TTC549 (cell line): ENCODE measurements around the gene LHX6.

Experiments
- FAIRE-seq: peaks from 2 replicates; lab custom pipeline; 2012; peaks lifted over from hg19 to GRCh38; lab: Jason Lieb, UNC

The LHX6 gene

GRCh38 chr9:122215663-122216062 is 13.1 kb downstream of the LHX6 start:
- no peak for FAIRE-seq

GRCh38 chr9:122214507-122214906 is 14.2 kb downstream of the LHX6 start:
- FAIRE-seq: no peak

GRCh38 chr9:122213589-122214413 is 15.0 kb downstream of the LHX6 start:
- no peak for FAIRE-seq

GRCh38 chr9:122213102-122213588 is 15.6 kb downstream of the LHX6 start:
- no peak for FAIRE-seq

- FAIRE-seq: no peak
These were observed 16.2 kb downstream of the LHX6 start for GRCh38 chr9:122212473-122213004.

- no peak for FAIRE-seq
These were observed 19.3 kb downstream of the LHX6 start for GRCh38 chr9:122209451-122209850.

- no peak for FAIRE-seq
These were observed 21.7 kb downstream of the LHX6 start for GRCh38 chr9:122207096-122207495.

- FAIRE-seq: no peak
These were observed 22.4 kb downstream of the LHX6 start for GRCh38 chr9:122206118-122207046.

GRCh38 chr9:122205176-122205575 is 23.6 kb downstream of the LHX6 start:
- no peak for FAIRE-seq

GRCh38 chr9:122204491-122204890 is 24.3 kb downstream of the LHX6 start:
- no peak for FAIRE-seq

GRCh38 chr9:122204055-122204454 is 24.7 kb downstream of the LHX6 start:
- no peak for FAIRE-seq

- FAIRE-seq: no peak
These were observed 26.6 kb downstream of the LHX6 start for GRCh38 chr9:122202111-122202510.

GRCh38 chr9:122201641-122202040 is 27.1 kb downstream of the LHX6 start:
- no peak for FAIRE-seq

GRCh38 chr9:122200960-122201595 is 27.7 kb downstream of the LHX6 start:
- no peak for FAIRE-seq

GRCh38 chr9:122197882-122198281 is 30.9 kb downstream of the LHX6 start:
- FAIRE-seq: no peak

GRCh38 chr9:122197426-122197825 is 31.3 kb downstream of the LHX6 start:
- no peak for FAIRE-seq

- FAIRE-seq: no peak
These were observed 32.9 kb downstream of the LHX6 start for GRCh38 chr9:122195875-122196274.

- no peak for FAIRE-seq
These were observed 35.1 kb downstream of the LHX6 start for GRCh38 chr9:122193651-122194050.

GRCh38 chr9:122192914-122193525 is 35.7 kb downstream of the LHX6 start:
- FAIRE-seq: no peak

- no peak for FAIRE-seq
These were observed 36.4 kb downstream of the LHX6 start for GRCh38 chr9:122192261-122192875.

- FAIRE-seq: no peak
These were observed 37.2 kb downstream of the LHX6 start for GRCh38 chr9:122191584-122191983.
